Cardiac muscle cell (in vitro differentiated cells and primary cell): Measurements from ENCODE around the gene BNIP3. TPM values are rescaled to one million over a fixed set of nuclear protein-coding genes. Genes with fewer than 3 reads are reported as not detected.
A peak's percentile ranks its signal among the peaks of the same experiment; 100 is the strongest.

ENCODE experiments used
- DNase-seq, 2 donors: peaks; one replicate each; pipeline versions ENCODE4 v3.0.0 to v3.0.0-alpha.2; 2010 to 2017; ENCODE audit warnings: low read depth in 1 of 2, low spot score in 1 of 2
- H3K27ac ChIP-seq: fragments of 200-600 bp; sonication (generic); 2 replicates; pipeline ENCODE4 v1.5.1; 2016
- H3K27me3 ChIP-seq: fragments of 200-600 bp; sonication (generic); 2 replicates; pipeline ENCODE4 v1.6.0; 2016; ENCODE audit warnings: control low read depth
- H3K36me3 ChIP-seq: fragments of 200-600 bp; sonication (generic); 2 replicates; pipeline ENCODE4 v1.5.1; 2016; ENCODE audit warnings: control low read depth
- H3K4me1 ChIP-seq: fragments of 200-600 bp; sonication (generic); 2 replicates; pipeline ENCODE4 v1.8.1; 2017; ENCODE audit warnings: low read depth, mild to moderate bottlenecking, mixed run types
- H3K4me3 ChIP-seq: fragments of 200-600 bp; sonication (generic); 2 replicates; pipeline ENCODE4 v1.5.1; 2016; ENCODE audit warnings: mild to moderate bottlenecking
- H3K9me3 ChIP-seq: fragments of 200-600 bp; sonication (generic); 2 replicates; pipeline ENCODE4 v1.5.1; 2017; ENCODE audit warnings: low read depth, mild to moderate bottlenecking, control low read depth
- polyA plus RNA-seq: library from polyadenylated mRNA; unstranded; fragments of >200 nt; fragmentation: Nextera tagmentation; extraction: Ambion mirVana; gene quantifications from 2 replicates; pipeline ENCODE4 v1.2.1, GENCODE V29; 2016
- total RNA-seq: library from RNA; depleted of rRNA; stranded (reverse); fragments of >200 nt; gene quantifications from 2 replicates; pipeline ENCODE4 v1.2.3, GENCODE V29; 2016
- TF ChIP-seq, protein P1 (sequence below): IDR thresholded peaks from 2 replicates; pipeline ENCODE4 v1.5.1; 2012; ENCODE audit warnings: low read depth, mild to moderate bottlenecking, low read length

Gene BNIP3
- total and polyA plus RNA-seq, 2 experiments from 2014 or later: 686 to 1,301 TPM

DNA sequence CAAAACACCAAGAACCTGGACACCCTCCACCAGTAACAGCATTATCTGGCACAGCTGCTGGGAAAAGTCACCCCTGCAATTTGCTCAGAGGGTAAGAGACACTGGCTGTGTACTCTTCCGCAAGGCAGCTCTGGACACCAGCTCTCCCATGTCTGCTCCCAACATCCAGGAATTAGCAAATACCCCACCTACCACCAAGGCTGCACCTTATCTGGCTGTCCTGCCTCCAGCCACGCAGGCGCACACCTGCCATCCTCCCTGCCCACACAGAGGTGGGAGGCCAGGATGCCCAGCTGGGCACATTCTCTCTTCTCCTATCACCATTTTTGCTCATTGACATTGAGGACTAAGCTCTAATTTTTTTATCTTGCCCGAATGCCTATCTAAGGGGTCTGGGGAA lies 20.3 kb upstream of the BNIP3 start:
- Histone ChIP-seq H3K27me3 (no peaks in the 10 kb centered on the region), H3K4me3 (no peak overlapping the region), H3K9me3 (no peaks in the 10 kb centered on the region), H3K27ac (no peak overlapping the region), H3K36me3 (no peaks in the 10 kb centered on the region), H3K4me1 (peaks cover 24% of the 10 kb centered on the region)
- DNase-seq: no peak
- TF ChIP-seq, protein P1, sequence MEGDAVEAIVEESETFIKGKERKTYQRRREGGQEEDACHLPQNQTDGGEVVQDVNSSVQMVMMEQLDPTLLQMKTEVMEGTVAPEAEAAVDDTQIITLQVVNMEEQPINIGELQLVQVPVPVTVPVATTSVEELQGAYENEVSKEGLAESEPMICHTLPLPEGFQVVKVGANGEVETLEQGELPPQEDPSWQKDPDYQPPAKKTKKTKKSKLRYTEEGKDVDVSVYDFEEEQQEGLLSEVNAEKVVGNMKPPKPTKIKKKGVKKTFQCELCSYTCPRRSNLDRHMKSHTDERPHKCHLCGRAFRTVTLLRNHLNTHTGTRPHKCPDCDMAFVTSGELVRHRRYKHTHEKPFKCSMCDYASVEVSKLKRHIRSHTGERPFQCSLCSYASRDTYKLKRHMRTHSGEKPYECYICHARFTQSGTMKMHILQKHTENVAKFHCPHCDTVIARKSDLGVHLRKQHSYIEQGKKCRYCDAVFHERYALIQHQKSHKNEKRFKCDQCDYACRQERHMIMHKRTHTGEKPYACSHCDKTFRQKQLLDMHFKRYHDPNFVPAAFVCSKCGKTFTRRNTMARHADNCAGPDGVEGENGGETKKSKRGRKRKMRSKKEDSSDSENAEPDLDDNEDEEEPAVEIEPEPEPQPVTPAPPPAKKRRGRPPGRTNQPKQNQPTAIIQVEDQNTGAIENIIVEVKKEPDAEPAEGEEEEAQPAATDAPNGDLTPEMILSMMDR: no peak

DNA sequence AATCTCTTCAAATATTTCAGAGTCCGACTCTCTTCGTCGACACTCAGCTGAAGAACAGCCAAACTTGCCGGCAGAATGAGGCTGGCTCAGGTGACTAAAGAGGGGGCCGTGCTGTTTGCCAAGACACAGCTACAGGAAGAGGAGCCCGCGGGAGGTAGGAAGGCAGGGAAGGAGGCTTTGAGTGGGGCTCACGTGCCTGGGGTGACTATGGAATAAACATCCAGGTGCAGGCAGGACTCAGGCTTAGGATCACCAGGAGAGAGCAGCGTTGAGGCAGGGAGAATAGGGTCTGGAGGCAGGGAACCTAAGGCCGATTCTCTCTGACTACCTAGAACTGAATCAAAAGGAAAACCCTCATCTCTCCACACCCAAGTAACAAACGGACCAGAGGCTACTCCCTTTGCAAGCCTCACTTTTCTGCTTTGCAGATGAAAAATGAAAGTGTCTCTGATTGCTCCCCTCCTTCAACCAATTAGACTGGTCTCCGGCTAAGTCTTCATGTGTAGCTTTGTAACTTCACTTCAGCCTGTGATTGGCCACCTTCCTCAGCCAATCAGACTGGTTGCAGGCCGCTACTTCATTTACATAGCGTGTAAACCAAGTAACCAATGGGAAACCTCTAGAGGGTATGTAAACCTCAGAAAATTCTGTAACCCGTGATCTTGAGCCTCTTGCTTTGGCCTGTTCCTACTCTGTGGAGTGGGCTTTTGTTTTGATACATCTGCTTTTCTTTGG lies 19.7 kb upstream of the BNIP3 start:
- Histone ChIP-seq H3K36me3 (no peaks in the 10 kb centered on the region), H3K9me3 (no peaks in the 10 kb centered on the region), H3K27ac (no peak overlapping the region), H3K4me3 (no peak overlapping the region), H3K27me3 (no peaks in the 10 kb centered on the region), H3K4me1 (peaks cover 25% of the 10 kb centered on the region)
- peak in 1 of 2 donors; percentile 65 for DNase-seq
- TF ChIP-seq, protein P1: peak; percentile 19

DNA sequence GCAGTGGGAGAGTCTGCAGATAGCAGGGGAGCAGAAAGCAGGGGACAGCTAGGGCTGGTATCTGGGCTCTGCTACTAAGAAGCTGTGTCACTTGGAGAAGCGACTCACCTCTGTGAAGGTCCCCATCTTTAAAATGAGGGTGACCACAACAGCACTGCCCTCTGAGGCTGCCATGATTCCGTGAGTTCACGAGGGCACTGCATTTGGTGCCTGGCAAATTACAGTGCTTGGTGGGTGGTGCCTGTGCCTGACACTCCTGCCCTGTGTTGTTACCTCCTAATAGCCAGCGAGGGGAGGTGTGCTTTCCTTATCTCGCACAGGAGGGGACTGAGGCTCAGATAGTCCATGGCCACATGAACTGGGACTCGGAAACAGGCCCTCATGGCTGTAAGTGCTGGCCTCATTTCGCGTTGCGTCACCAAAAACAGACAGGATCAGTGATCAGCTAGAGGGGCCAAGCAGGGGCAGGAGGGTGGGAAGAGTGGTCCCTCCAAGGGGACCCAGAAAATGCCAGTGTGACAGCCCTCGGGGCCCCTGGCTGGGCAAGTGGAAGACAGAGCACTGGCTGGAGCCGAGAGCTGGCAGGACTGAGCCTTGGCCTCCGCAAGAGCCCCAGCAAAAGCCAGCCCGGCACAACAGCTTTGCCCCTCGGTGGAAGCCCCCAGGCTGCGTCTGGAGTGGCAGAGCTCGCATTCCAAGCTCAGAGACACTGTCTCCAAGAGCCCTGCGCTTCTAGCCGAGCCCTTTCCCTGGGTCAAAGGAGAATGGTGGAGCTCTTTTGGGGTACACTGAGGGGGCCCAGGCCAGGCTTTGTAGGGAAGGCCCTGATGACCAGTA lies 17.3 kb upstream of the BNIP3 start:
- H3K9me3 ChIP-seq: no peaks in the 10 kb centered on the region
- TF ChIP-seq, protein P1: no peak
- H3K27ac ChIP-seq: no peak overlapping the region
- H3K36me3 ChIP-seq: no peaks in the 10 kb centered on the region
- no peak for DNase-seq
- no peaks in the 10 kb centered on the region for H3K27me3 ChIP-seq
- no peak overlapping the region for H3K4me3 ChIP-seq
- H3K4me1 ChIP-seq: peaks cover 25% of the 10 kb centered on the region

DNA sequence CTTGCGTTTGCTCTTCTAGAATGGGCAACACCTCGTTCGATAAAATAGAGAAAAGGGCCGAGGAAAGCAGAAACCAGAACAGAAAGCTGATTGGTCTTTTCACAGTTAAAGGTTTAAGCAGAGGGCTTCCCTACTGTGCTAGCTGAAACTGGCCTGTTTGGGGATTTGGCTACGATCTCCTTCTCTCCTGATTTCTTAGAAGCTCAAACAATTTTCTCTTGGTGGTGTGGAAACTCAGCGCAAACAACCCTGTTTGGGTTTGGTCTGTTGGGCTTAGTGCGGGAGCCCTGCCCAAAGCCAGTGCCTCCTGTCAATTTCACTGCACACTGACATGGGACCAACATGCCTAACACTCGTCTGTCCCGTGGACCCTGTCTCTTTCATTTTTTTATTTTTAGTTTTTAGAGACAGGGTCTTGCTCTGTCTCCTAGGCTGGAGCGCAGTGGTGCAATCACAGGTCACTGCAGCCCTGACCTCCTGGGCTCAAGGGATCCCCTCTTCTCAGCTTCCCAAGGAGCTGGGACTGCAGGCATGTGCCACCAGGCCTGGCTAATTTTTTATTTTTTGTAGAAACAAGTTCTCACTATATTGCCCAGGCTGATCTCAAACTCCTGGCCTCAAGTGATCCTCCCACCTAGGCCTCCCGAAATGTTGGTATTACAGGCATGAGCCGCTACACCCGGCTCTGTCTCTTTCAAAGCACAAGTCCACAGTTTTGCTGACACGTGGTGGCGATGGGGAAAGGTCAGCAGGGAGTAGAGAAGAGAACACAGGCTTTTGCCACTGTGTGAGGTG lies 16.5 kb upstream of the BNIP3 start:
- no peaks in the 10 kb centered on the region for H3K27me3 ChIP-seq
- no peaks in the 10 kb centered on the region for H3K9me3 ChIP-seq
- H3K36me3 ChIP-seq: no peaks in the 10 kb centered on the region
- H3K27ac ChIP-seq: peak overlapping the region; percentile 75
- TF ChIP-seq, protein P1: no peak
- H3K4me3 ChIP-seq: no peak overlapping the region
- peaks cover 25% of the 10 kb centered on the region for H3K4me1 ChIP-seq
- no peak for DNase-seq

DNA sequence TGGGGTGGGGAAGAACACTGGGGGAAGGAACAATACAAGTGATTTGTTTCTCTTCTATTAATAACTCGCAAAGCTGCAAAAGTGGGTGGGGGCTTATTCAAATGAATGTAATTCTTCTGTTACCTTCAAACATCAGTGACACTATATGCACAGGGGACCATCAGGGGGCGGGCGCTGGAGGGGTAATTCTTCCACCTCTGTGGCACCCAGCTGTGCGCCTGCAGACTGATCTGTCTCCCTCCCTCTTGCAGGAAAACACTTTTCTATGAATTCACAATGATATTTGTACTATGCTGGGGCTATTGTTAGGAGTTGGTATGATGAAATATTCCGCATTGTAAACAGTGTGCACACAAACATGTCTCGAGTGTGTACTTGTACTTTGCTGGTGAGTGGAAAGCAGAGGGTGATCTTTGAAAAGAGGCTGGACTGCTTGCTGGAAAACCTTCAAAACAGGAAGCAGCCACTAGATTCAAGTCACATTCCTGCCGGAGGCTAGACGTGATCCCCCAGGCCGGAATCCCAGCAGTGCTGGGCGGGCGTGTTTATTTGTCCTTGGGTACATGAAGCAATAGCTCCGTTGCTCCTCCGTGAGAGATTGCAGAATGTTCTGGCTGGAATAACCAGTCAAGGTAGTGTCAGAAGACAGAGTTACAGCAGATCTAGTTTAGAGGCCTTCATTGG lies 15.8 kb upstream of the BNIP3 start:
- peaks cover 25% of the 10 kb centered on the region for H3K4me1 ChIP-seq
- peak; percentile 70 to 92 for DNase-seq
- peak overlapping the region; percentile 75 for H3K27ac ChIP-seq
- H3K9me3 ChIP-seq: no peaks in the 10 kb centered on the region
- H3K36me3 ChIP-seq: no peaks in the 10 kb centered on the region
- H3K4me3 ChIP-seq: no peak overlapping the region
- TF ChIP-seq, protein P1: no peak
- H3K27me3 ChIP-seq: no peaks in the 10 kb centered on the region
